Measurements from ENCODE around the gene ICE1.
"Not testable (repeated sequence)": the region's sequence is repeated elsewhere in the genome, so short reads cannot be mapped to it uniquely, and the experiment has no call there.

ICE1 gene

DNA sequence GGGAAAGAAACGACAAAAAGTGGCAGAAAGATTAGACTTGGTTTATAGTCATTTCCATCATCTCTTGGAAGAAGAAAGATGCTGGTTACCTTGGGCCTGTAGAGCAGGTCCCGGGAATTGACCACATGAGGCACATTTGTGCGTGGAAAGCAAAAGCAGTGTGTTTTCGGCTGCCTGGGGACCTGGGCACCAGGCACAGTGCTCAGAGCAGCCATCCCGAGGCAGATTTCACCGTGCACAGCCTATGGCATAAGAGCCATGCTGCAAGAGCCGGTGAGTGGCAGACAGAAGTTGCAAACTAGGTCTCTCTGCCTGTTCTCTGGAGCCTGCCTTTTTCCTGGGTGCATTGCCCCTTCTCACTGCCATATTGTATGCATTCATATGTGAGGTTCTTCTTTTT, 77.0 kb downstream of the ICE1 start:
- no peak overlapping the region for H3K9ac ChIP-seq
- TF ChIP-seq Cebpa-rat (IDR thresholded peaks at IDR 0.05): no peak
- no peaks in the 10 kb centered on the region for H3K36me3 ChIP-seq
- peaks cover 19% of the 10 kb centered on the region for H3K4me1 ChIP-seq
- peaks cover 7% of the 10 kb centered on the region; the same call in 1 of the 2 replicates for H3K9me3 ChIP-seq
- H3K27me3 ChIP-seq: no peaks in the 10 kb centered on the region
- H3K4me3 ChIP-seq: no peak overlapping the region
- H4K20me1 ChIP-seq: no peaks in the 10 kb centered on the region
- no peak overlapping the region for H3K4me2 ChIP-seq
- H3K27ac ChIP-seq: no peak overlapping the region

DNA sequence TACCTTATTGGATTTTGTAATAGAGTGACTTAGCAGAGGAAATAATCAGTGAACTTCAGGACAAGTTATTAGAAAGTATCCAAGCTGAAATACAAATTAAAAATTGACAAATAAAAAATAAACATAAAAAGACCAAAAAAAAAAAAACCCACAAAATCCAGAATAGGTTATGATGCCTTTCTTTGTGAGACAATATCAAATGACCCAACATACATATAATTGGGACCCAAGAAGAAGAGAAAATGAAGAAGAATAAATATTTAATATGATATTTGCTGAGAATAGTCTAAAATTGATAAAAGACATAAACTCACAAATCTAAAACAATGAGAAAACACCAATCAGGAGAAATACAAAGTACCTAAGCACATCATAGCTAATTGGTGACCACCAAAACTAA, 81.8 kb downstream of the ICE1 start:
- Histone ChIP-seq H3K4me3 (no peak overlapping the region), H3K36me3 (no peaks in the 10 kb centered on the region), H3K9me3 (peaks cover 7% of the 10 kb centered on the region; the same call in 1 of the 2 replicates), H3K27ac (no peak overlapping the region), H4K20me1 (no peaks in the 10 kb centered on the region), H3K4me2 (no peak overlapping the region), H3K9ac (no peak overlapping the region), H3K4me1 (peaks cover 17% of the 10 kb centered on the region), H3K27me3 (no peaks in the 10 kb centered on the region)
- no peak for TF ChIP-seq Cebpa-rat (IDR thresholded peaks at IDR 0.05)

DNA sequence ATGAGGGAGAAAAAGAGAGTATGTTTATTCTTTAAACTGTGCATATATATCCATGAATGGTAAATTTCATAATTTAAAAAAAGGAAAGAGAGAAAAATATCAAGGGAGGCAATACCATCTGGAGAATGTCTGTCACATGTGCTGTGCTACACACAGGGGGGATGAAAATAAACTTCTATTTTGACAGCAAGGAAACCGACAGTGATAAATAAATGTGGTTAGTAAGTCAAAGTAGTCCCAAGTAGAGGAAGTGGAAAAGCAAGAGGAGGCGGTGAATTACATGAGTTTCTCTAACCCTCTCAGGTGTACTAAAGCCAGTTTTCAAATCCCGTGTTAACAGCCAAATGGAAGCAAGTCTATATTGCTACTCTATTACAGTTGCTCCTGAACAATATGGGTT, 83.3 kb downstream of the ICE1 start:
- Histone ChIP-seq H3K4me1 (peaks cover 17% of the 10 kb centered on the region), H4K20me1 (no peaks in the 10 kb centered on the region), H3K36me3 (no peaks in the 10 kb centered on the region), H3K4me3 (no peak overlapping the region), H3K27ac (no peak overlapping the region), H3K9ac (no peak overlapping the region), H3K9me3 (peaks cover 7% of the 10 kb centered on the region; the same call in 1 of the 2 replicates), H3K4me2 (peak overlapping the region; percentile 44), H3K27me3 (no peaks in the 10 kb centered on the region)
- no peak for TF ChIP-seq Cebpa-rat (IDR thresholded peaks at IDR 0.05)

GRCh38 chr5:5508391-5508790, 85.9 kb downstream of the ICE1 start:
- H4K20me1 ChIP-seq: no peaks in the 10 kb centered on the region
- H3K4me2 ChIP-seq: no peak overlapping the region
- TF ChIP-seq Cebpa-rat (IDR thresholded peaks at IDR 0.05): no peak
- H3K4me3 ChIP-seq: no peak overlapping the region
- H3K36me3 ChIP-seq: no peaks in the 10 kb centered on the region
- H3K9ac ChIP-seq: no peak overlapping the region
- H3K9me3 ChIP-seq: peaks cover 7% of the 10 kb centered on the region; the same call in 1 of the 2 replicates
- H3K4me1 ChIP-seq: peaks cover 17% of the 10 kb centered on the region
- H3K27me3 ChIP-seq: no peaks in the 10 kb centered on the region
- no peak overlapping the region for H3K27ac ChIP-seq

DNA sequence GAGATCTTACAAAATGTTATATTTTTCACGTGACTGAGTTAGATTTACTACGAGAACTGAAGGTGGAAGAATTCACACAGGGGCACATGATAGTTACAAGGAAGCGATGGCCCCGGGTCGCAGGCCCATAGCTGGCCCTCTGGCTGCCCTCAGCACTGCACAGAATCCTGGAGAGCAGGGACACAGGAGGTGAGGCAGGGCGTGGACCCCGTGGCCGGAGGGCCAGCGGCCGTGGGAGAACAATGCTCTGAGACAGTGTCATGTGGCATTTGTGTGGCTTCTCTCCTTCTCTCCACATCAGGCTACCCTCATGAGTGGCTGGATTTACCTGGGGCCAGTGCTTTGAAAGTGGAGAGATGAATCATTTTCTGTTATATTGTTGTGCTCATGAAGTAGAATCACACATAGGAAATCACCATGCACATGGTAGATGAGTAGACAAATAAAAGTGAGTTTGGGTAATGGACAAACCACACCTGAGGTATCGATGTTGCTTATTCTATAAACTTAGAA, 89.5 kb downstream of the ICE1 start:
- no peak overlapping the region for H3K4me2 ChIP-seq
- H3K27me3 ChIP-seq: no peaks in the 10 kb centered on the region
- H3K4me3 ChIP-seq: no peak overlapping the region
- TF ChIP-seq Cebpa-rat (IDR thresholded peaks at IDR 0.05): no peak
- no peak overlapping the region for H3K9ac ChIP-seq
- peaks cover 6% of the 10 kb centered on the region; the same call in 1 of the 2 replicates for H3K4me1 ChIP-seq
- H4K20me1 ChIP-seq: no peaks in the 10 kb centered on the region
- no peak overlapping the region for H3K27ac ChIP-seq
- no peaks in the 10 kb centered on the region for H3K36me3 ChIP-seq
- H3K9me3 ChIP-seq: no peaks in the 10 kb centered on the region

DNA sequence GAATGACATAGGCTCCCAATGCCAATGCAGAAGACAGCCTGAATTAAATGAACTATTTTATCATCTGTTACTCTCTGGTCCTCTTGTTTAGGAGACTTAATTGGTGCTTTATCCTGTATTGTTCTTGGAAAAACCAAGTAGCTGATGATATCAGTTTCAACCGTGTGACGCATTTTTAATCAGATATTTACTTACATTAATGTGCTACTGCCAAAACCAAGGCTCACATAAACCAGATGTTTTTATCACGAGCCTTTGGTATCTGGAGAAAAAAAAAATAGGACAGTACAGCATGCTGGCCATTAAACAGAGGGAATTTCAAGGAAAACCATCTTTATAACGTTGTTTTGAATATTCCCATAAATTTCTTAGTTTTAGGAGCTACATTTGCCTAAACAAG, 90.1 kb downstream of the ICE1 start:
- Histone ChIP-seq H3K9me3 (no peaks in the 10 kb centered on the region), H3K9ac (no peak overlapping the region), H3K4me1 (peaks cover 5% of the 10 kb centered on the region; the same call in 1 of the 2 replicates), H3K27me3 (no peaks in the 10 kb centered on the region), H3K4me2 (no peak overlapping the region), H3K4me3 (no peak overlapping the region), H4K20me1 (no peaks in the 10 kb centered on the region), H3K36me3 (no peaks in the 10 kb centered on the region), H3K27ac (no peak overlapping the region)
- no peak for TF ChIP-seq Cebpa-rat (IDR thresholded peaks at IDR 0.05)

- H3K27me3 ChIP-seq, H3K36me3 ChIP-seq, H3K9ac ChIP-seq, H3K4me3 ChIP-seq, H4K20me1 ChIP-seq, H3K27ac ChIP-seq, H3K4me1 ChIP-seq, H3K9me3 ChIP-seq, H3K4me2 ChIP-seq: not testable (repeated sequence)
Observed at GRCh38 chr5:5520622-5521021, 98.1 kb downstream of the ICE1 start.

GRCh38 chr5:5521029-5521428, 98.6 kb downstream of the ICE1 start:
- H3K9me3 ChIP-seq: no peaks in the 10 kb centered on the region
- no peak overlapping the region for H3K4me3 ChIP-seq
- no peak for TF ChIP-seq Cebpa-rat (IDR thresholded peaks at IDR 0.05)
- no peaks in the 10 kb centered on the region for H4K20me1 ChIP-seq
- H3K36me3 ChIP-seq: no peaks in the 10 kb centered on the region
- no peaks in the 10 kb centered on the region for H3K27me3 ChIP-seq
- H3K4me2 ChIP-seq: no peak overlapping the region
- H3K9ac ChIP-seq: no peak overlapping the region
- peaks cover 8% of the 10 kb centered on the region for H3K4me1 ChIP-seq
- no peak overlapping the region for H3K27ac ChIP-seq

DNA sequence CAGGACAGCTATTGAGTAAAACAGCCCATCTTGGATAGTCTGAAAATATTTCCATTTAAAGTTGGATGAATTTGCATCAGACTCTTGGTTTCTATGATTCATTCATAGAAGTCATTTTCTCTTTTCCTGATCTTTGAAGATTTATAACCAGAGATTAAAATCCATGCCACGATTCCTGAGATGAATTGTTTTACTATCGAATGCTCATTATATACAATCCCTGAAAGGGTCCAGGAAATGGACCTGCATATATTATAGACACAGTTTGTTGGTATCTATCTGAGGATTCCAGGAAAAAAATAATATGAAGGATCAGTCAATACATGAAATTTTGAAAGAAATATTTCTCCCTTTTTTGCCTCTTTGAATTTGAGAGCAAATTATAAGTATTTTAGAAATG, 99.0 kb downstream of the ICE1 start:
- no peak overlapping the region for H3K27ac ChIP-seq
- H3K9ac ChIP-seq: no peak overlapping the region
- H4K20me1 ChIP-seq: no peaks in the 10 kb centered on the region
- no peak for TF ChIP-seq Cebpa-rat (IDR thresholded peaks at IDR 0.05)
- no peak overlapping the region for H3K4me2 ChIP-seq
- no peaks in the 10 kb centered on the region for H3K9me3 ChIP-seq
- H3K4me3 ChIP-seq: no peak overlapping the region
- H3K36me3 ChIP-seq: no peaks in the 10 kb centered on the region
- no peaks in the 10 kb centered on the region for H3K27me3 ChIP-seq
- H3K4me1 ChIP-seq: peaks cover 8% of the 10 kb centered on the region

DNA sequence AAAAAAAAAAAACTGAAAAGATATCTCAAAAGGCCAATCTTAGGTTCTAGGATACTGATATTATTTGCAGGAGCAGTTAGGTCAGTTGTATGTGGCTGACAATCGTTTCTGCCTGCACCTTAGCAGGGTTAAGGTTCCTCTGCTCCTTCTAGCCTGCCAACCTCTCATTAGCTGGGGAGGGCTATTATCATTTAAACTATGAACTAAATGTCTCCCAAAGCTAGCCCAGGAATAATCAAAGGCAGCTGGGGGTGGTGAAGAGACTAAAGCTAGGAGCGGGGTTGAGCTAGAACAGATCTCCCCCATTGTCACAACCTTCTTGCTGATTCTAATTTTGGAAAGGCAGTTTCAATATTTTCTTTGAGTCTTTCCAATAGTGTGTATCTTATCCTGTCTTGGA, 99.9 kb downstream of the ICE1 start:
- Histone ChIP-seq H3K9ac (no peak overlapping the region), H4K20me1 (no peaks in the 10 kb centered on the region), H3K27ac (no peak overlapping the region), H3K27me3 (no peaks in the 10 kb centered on the region), H3K4me1 (peaks cover 8% of the 10 kb centered on the region), H3K36me3 (no peaks in the 10 kb centered on the region), H3K9me3 (no peaks in the 10 kb centered on the region), H3K4me3 (no peak overlapping the region), H3K4me2 (no peak overlapping the region)
- TF ChIP-seq Cebpa-rat (IDR thresholded peaks at IDR 0.05): no peak

DNA sequence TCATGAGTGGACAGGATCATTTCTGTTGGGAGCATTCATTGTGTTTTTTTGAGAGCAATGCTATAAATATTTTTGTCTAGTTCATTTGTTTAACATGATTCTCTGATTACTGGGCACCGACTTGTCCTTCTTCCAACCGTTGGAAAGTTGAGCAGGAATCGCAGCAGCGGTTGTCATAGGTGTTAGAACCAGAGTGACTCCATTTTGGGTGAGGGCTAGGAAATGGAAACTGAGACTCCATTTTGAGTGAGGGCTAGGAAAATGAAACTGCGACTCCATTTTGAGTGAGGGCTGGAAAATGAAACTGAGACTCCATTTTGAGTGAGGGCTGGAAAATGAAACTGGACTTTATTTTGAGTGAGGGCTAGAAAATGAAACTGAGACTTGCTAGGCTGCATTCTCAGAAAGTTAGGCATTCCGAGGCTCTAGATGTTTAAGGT, 100.6 kb downstream of the ICE1 start:
- no peak for TF ChIP-seq Cebpa-rat (IDR thresholded peaks at IDR 0.05)
- H3K27me3 ChIP-seq: no peaks in the 10 kb centered on the region
- H3K9me3 ChIP-seq: no peaks in the 10 kb centered on the region
- H3K27ac ChIP-seq: no peak overlapping the region
- peak overlapping the region; percentile 43 for H3K4me2 ChIP-seq
- H3K4me1 ChIP-seq: peaks cover 8% of the 10 kb centered on the region
- H3K9ac ChIP-seq: no peak overlapping the region
- no peaks in the 10 kb centered on the region for H4K20me1 ChIP-seq
- no peaks in the 10 kb centered on the region for H3K36me3 ChIP-seq
- H3K4me3 ChIP-seq: no peak overlapping the region

All from BLaER1 (cell line).